ENCODE measurements around the gene ZMYND8.

Gene ZMYND8

DNA sequence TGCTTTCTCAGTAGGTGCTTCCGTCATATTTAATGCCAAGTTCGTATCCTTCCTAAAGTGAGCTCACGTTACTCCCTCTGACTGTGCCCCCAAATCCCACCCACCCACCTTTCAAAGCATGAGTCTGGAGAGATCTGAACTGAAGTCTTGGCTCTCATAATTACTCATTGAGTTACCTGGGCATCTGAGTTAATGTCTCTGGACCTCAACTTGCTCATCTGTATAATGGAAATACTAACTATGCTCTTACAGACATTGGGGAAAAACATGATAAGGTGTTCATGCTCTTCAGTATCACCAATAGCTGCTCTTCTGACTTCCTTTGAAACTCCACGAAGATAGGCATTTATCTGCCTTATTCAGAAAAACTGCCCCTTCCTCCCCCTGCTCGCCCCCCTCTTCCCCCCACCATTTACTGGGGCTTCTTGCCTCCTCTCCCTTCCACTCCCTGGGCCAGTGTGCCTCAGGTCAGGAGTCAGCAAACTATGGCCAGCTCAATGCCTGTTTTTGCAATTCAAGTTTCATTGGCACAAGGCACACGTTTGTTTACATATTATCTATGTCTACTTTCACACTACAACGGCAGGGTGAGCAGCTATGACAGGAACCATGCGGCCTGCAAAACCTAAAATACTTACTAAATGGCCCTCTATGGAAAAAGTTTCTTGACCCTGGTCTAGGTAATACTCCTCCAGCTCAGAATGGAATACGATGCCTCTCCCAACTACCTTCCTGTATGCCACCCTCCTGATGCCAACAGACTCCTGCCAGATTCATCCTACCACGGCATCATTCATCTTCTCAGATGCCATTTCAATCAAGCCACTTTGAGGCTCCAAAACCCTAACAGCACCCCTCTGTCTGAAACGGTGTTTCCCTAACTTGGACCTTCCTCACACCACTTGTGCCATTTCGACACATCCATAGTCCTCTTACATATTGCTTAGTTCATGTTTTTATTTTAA is 138.7 kb downstream of the ZMYND8 start:
- DNase-seq (ENCODE audit: low read depth, low spot score): no peak
- TF ChIP-seq, protein P1, sequence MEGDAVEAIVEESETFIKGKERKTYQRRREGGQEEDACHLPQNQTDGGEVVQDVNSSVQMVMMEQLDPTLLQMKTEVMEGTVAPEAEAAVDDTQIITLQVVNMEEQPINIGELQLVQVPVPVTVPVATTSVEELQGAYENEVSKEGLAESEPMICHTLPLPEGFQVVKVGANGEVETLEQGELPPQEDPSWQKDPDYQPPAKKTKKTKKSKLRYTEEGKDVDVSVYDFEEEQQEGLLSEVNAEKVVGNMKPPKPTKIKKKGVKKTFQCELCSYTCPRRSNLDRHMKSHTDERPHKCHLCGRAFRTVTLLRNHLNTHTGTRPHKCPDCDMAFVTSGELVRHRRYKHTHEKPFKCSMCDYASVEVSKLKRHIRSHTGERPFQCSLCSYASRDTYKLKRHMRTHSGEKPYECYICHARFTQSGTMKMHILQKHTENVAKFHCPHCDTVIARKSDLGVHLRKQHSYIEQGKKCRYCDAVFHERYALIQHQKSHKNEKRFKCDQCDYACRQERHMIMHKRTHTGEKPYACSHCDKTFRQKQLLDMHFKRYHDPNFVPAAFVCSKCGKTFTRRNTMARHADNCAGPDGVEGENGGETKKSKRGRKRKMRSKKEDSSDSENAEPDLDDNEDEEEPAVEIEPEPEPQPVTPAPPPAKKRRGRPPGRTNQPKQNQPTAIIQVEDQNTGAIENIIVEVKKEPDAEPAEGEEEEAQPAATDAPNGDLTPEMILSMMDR (IDR thresholded peaks at IDR 0.05; ENCODE audit: insufficient read depth, low read length, missing control alignments): no peak
- ChIA-PET CTCF (interaction anchor here (0.5 to 8.2 kb wide), 13 partner anchors 9 to 459 kb away, joined by 3 to 70 read pairs (median 4); no protein-coding TSS in a partner anchor), POLR2A (no interaction called here)
- H3K4me3 ChIP-seq (ENCODE audit: low read depth, low read length): no peak overlapping the region

DNA sequence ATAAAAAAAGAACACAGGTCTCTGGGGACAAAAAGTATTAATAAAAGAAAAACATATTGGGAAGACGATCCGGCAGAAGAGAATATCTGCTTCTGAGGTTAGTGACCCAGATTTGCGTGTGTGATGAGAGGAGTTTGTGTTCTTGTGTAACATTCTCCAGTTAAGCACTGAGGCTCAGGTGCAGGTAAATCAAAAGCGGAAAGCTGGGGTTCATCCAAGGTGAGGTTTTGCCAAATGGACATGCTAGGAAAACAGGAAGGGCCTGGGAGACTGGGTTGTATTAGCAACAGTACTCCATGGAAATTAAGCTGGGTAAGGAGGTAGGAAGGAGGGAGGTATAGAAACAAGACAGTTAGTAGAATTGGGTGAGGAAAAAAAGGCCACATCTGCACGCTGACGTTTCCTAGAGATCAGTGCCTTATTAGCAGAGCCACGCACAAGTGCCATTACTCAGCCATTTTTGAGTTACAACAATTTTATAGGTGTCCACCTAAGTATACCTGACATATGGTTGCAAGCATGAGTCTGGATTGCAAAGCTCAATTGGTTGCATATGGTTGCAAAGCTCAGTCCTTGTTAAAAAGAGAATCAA is 139.6 kb downstream of the ZMYND8 start:
- no peak overlapping the region for H3K4me3 ChIP-seq (ENCODE audit: low read depth, low read length)
- ChIA-PET POLR2A (no interaction called here), CTCF (interaction anchor here (0.5 to 8.2 kb wide), 11 partner anchors 10 to 166 kb away, joined by 3 to 70 read pairs (median 5); no protein-coding TSS in a partner anchor)
- TF ChIP-seq, protein P1 (IDR thresholded peaks at IDR 0.05; ENCODE audit: insufficient read depth, low read length, missing control alignments): no peak
- DNase-seq (ENCODE audit: low read depth, low spot score): no peak

DNA sequence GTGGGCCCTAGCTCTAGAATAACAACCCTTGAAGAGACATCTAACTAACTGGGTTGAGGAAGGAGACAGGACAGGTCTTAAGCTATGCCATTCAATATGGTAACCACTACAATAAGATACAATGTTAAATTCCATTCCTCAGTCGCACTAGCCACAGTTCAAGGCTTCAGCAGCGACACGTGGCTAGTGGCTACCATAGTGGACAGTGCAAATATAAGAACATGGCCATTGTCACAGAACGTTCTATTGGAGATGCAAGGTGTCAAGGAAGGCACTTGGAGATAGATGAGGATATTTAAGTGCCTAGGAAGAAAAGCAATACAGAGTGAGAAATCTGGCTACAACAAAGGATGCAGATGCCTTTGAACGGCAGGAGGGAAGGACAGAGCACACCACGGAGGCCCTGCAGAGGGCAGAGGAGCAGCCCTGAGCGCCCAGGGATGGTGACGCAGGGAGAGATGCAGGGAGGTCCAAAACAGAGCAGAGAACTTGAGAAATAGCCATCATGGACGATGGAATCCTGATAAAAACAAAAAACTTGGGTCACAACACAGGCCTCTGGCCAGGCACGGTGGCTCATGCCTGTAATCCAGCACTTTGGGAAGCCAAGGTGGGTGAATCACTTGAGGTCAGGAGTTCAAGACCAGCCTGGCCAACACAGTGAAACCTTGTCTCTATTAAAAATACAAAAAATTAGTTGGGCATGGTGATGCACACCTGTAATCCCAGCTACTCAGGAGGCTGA is 140.7 kb downstream of the ZMYND8 start:
- no peak for DNase-seq (ENCODE audit: low read depth, low spot score)
- TF ChIP-seq, protein P1 (IDR thresholded peaks at IDR 0.05; ENCODE audit: insufficient read depth, low read length, missing control alignments): no peak
- no peak overlapping the region for H3K4me3 ChIP-seq (ENCODE audit: low read depth, low read length)
- POLR2A ChIA-PET: no interaction called here
- CTCF ChIA-PET: interaction anchor here (1.0 to 8.2 kb wide), 5 partner anchors 9 to 167 kb away, joined by 3 to 70 read pairs (median 13); no protein-coding TSS in a partner anchor

DNA sequence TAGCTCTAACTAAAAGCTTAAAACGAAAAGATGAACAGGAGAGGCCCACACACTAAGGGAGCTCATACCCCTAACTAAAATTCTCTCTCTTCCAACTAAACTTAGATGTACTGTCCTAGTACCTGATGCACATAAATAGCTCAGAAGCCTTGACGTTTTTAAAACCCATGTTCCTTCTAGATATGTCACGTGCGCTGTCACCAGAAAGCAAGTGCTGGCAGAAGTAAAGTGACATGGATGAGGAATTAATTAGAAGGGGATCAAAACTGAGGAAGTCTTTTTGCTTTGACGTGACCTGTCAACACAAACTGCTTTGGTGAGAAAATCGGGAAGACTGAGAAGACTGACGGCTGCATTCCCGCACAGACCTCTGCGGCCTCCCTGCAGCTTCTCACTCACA is 142.5 kb downstream of the ZMYND8 start:
- no peak for DNase-seq (ENCODE audit: low read depth, low spot score)
- ChIA-PET CTCF (interaction anchor here (1.8 to 8.2 kb wide), 4 partner anchors 13 to 169 kb away, joined by 5 to 70 read pairs (median 8); no protein-coding TSS in a partner anchor), POLR2A (no interaction called here)
- TF ChIP-seq, protein P1 (IDR thresholded peaks at IDR 0.05; ENCODE audit: insufficient read depth, low read length, missing control alignments): no peak
- H3K4me3 ChIP-seq (ENCODE audit: low read depth, low read length): no peak overlapping the region

DNA sequence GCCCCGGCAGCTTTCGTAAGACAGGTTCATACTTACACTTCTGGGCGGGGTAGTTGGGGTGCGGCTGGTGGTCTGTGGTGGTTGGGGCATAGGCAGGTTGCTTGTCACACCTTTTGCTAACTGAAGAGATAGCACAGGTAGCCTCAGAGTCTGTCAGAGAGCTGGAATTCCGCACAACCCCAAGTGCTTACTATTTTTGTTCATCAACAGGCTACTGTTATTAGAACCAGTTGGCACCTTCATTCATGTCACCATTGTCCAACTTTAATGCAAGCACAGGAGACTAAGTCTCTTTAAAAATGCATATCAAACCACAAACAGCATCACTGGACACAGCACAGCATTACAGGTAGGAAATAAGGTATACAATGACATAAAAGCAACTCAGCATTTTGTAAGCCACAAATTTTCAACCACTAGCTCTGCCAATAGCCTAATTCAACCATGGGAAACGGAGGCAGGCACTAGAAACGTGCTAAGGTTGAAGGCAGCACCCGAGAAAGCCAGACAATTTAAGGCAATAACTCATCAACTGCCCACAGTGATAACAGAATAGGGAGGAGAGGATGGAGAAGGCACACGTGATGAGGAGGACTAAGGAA is 143.8 kb downstream of the ZMYND8 start:
- POLR2A ChIA-PET: no interaction called here
- DNase-seq (ENCODE audit: low read depth, low spot score): no peak
- TF ChIP-seq, protein P1 (IDR thresholded peaks at IDR 0.05; ENCODE audit: insufficient read depth, low read length, missing control alignments): no peak
- CTCF ChIA-PET: interaction anchor here (1.0 to 8.2 kb wide), 4 partner anchors 8 to 170 kb away, joined by 3 to 70 read pairs (median 6); no protein-coding TSS in a partner anchor
- H3K4me3 ChIP-seq (ENCODE audit: low read depth, low read length): no peak overlapping the region
